HEK293T (cell line): ENCODE results near the gene OR4K14.

Source experiments
- ELF4 ChIP-seq: fragments of 450-650 bp; IDR thresholded peaks from 2 replicates; pipeline ENCODE4 v1.6.1; 2017; ENCODE audit warnings: antibody characterized with exemption
- FOXA1 ChIP-seq: fragments of 450-650 bp; IDR thresholded peaks from 2 replicates; pipeline ENCODE4 v1.6.1; 2016; ENCODE audit warnings: mild to moderate bottlenecking
- FOXK2 ChIP-seq: fragments of 450-650 bp; IDR thresholded peaks from 2 replicates; pipeline ENCODE4 v1.6.1; 2016; ENCODE audit warnings: mild to moderate bottlenecking
- LEF1 ChIP-seq: fragments of 450-650 bp; IDR thresholded peaks from 2 replicates; pipeline ENCODE4 v1.6.1; 2017; ENCODE audit warnings: mild to moderate bottlenecking, borderline replicate concordance
- ZNF384 ChIP-seq: fragments of 450-650 bp; IDR thresholded peaks from 2 replicates; pipeline ENCODE4 v1.6.1; 2016

DNA sequence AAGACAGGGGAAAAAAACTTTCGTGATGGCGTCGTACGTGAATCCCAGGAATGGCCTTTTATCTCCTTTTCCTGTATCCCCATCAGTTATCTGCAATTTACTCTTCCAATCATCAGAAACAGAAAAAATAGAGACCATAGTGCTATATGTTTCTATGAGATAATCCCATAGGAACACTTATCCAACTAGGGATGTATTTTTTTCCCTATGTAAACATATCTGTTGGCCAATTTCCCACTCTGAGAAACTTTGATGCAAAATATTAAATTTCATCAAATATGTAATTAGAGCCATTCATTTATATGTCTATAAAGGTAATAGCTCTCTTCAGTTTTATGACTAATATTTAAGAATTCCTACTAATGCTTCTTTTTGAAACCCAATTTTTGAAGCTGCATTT lies 16.8 kb upstream of the OR4K14 start, which contains the start of gene OR4K13:
- TF ChIP-seq ZNF384 (no peak), LEF1 (no peak), FOXA1 (no peak), ELF4 (no peak), FOXK2 (no peak)
